Thyroid gland (tissue), 4 donors: Measurements from ENCODE around the gene KCNMA1. TPM values are rescaled to one million over a fixed set of nuclear protein-coding genes. Genes with fewer than 3 reads are reported as not detected.

ENCODE experiments used
- DNase-seq, 2 donors: peaks; one replicate each; pipeline ENCODE4 v3.0.0-alpha.2; 2019
- H3K27ac ChIP-seq, 3 donors: fragments of 200-600 bp; sonication (generic); 1 replicate in 2 of 3; 2 replicates in 1 of 3; pipeline ENCODE4 v1.5.1; 2016 to 2019; ENCODE audit warnings: mild to moderate bottlenecking in 1 of 3, moderate library complexity in 1 of 3
- H3K27me3 ChIP-seq: fragments of 200-600 bp; sonication (generic); one replicate; pipeline ENCODE4 v1.5.1; 2019
- H3K36me3 ChIP-seq, 2 donors: fragments of 200-600 bp; sonication (generic); one replicate each; pipeline ENCODE4 v1.5.1; 2016 to 2019
- H3K4me1 ChIP-seq, 2 donors: fragments of 200-600 bp; sonication (generic); one replicate each; pipeline ENCODE4 v1.5.1; 2017 to 2019
- H3K4me3 ChIP-seq, 3 donors: fragments of 200-600 bp; sonication (generic); replicated peaks in 1 of 3; 1 replicate in 2 of 3; 2 replicates in 1 of 3; pipeline ENCODE4 v1.5.1; 2016; ENCODE audit warnings: mild to moderate bottlenecking in 1 of 3
- H3K9me3 ChIP-seq: fragments of 200-600 bp; sonication (generic); one replicate; pipeline ENCODE4 v1.5.1; 2017
- POLR2A ChIP-seq, 2 donors: fragments of 450-650 bp; IDR thresholded peaks; one replicate each; pipeline ENCODE4 v1.6.1; 2017; ENCODE audit warnings: antibody characterized with exemption in 2 of 2, mild to moderate bottlenecking in 2 of 2, moderate library complexity in 1 of 2
- WGBS, 2 donors: methylation state at CpG; one replicate each; pipeline ENCODE4 v1.1.5; 2017; 5-methylcytosine and 5-hydroxymethylcytosine counted together
- intact Hi-C: fragments of 100-400 bp; cut with DNase I; formaldehyde crosslinking; loops from one replicate; pipeline ENCODE4 v1.15.1; 2023
- total RNA-seq, 4 donors: library from RNA; depleted of rRNA; stranded (reverse); fragments of >200 nt; gene quantifications; one replicate each; pipeline ENCODE4 v1.2.3, GENCODE V29; 2016
- TF ChIP-seq, protein P1 (sequence below), 6 experiments: fragments of 200-600 bp in 3 of 6; fragments of 450-650 bp in 3 of 6; sonication (generic) in 3 of 6; IDR thresholded peaks; one replicate each; pipeline ENCODE4 v1.5.1; 2016 to 2019; ENCODE audit warnings: antibody characterized with exemption in 6 of 6, mild to moderate bottlenecking in 2 of 6, inconsistent platforms in 1 of 6, moderate library complexity in 1 of 6

KCNMA1 gene
- total RNA-seq, 4 donors from 2014 or later: 2.5 to 5.1 (median 3.6) TPM

DNA sequence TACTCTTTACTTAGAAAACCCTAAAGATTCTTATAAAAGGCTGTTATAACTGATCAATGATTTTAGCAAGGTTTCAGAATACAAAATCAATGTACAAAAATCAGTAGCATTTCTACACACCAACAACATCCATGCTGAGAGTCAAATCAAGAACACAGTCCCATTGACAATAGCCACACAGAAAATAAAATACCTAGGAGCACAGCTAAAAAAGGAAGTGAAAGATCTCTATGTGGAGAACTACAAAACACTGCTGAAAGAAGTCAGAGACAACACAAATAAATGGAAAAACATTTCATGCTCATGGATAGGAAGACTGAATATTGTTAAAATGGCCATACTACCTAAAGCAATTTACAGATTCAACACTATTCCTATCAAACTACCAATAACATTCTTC lies 427.0 kb downstream of the KCNMA1 start:
- TF ChIP-seq POLR2A (IDR thresholded peaks at IDR 0.05): no peak
- TF ChIP-seq, protein P1, sequence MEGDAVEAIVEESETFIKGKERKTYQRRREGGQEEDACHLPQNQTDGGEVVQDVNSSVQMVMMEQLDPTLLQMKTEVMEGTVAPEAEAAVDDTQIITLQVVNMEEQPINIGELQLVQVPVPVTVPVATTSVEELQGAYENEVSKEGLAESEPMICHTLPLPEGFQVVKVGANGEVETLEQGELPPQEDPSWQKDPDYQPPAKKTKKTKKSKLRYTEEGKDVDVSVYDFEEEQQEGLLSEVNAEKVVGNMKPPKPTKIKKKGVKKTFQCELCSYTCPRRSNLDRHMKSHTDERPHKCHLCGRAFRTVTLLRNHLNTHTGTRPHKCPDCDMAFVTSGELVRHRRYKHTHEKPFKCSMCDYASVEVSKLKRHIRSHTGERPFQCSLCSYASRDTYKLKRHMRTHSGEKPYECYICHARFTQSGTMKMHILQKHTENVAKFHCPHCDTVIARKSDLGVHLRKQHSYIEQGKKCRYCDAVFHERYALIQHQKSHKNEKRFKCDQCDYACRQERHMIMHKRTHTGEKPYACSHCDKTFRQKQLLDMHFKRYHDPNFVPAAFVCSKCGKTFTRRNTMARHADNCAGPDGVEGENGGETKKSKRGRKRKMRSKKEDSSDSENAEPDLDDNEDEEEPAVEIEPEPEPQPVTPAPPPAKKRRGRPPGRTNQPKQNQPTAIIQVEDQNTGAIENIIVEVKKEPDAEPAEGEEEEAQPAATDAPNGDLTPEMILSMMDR (IDR thresholded peaks at IDR 0.05): no peak
- DNase-seq: no peak
- H3K4me3 ChIP-seq: no peak overlapping the region
- intact Hi-C loops: no loop called here
- no peaks in the 10 kb centered on the region for H3K27me3 ChIP-seq
- no peaks in the 10 kb centered on the region for H3K4me1 ChIP-seq
- no peaks in the 10 kb centered on the region for H3K36me3 ChIP-seq
- H3K27ac ChIP-seq: no peak overlapping the region
- no peaks in the 10 kb centered on the region for H3K9me3 ChIP-seq

DNA sequence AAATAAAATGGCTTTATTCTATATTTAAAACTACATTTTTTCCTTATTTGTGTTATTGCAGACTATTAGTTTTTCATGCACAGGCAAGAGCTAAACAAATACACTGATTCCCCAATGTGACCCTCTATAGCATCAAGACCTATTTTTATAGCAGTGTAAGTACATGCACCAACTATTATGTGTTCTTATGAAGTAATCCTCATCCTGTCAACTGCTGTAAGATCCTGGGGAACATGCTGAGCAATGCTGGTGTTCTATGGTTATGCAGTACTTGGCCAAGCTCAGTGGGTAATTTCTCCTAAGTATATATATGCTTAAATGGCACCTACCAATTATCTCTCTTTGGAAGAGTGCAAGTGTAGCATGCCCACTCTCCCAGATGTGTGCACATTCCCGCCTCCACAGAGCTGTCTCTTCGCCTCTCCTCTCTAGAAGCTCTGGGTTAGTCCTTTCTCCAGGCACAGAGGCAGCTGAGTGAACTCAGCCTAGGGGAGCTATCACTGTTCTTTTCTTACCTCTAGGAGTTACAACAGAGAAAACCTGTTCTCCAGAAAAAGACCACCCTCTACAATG lies 428.8 kb downstream of the KCNMA1 start:
- no peak overlapping the region for H3K27ac ChIP-seq
- WGBS, 2 donors: 96 to 100% methylated on average over 2 of the region's 2 CpGs
- no peak overlapping the region for H3K4me3 ChIP-seq
- intact Hi-C loops: no loop called here
- no peak for DNase-seq
- H3K9me3 ChIP-seq: no peaks in the 10 kb centered on the region
- H3K27me3 ChIP-seq: no peaks in the 10 kb centered on the region
- H3K4me1 ChIP-seq: no peaks in the 10 kb centered on the region
- H3K36me3 ChIP-seq: no peaks in the 10 kb centered on the region
- TF ChIP-seq POLR2A (IDR thresholded peaks at IDR 0.05): no peak
- TF ChIP-seq, protein P1 (IDR thresholded peaks at IDR 0.05): no peak

DNA sequence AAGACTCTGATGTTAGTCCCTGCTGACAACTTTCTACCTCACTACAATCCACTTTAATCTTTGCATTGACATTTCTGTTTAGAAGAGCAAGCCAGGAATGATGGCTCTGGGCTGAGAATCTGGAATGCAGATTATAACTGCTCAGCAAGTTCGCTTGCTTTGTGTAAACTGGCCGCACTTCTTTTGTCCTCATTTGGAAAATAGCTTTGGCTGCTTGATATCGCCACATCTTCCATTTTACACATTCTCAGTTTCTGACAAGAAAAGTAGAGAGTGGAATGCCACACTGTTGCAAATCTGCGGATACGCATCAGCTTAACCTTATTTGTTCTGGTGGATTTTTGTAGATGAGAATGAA lies 429.8 kb downstream of the KCNMA1 start:
- H3K27ac ChIP-seq: no peak overlapping the region
- TF ChIP-seq, protein P1 (IDR thresholded peaks at IDR 0.05): no peak
- TF ChIP-seq POLR2A (IDR thresholded peaks at IDR 0.05): no peak
- no peak for DNase-seq
- intact Hi-C loops: no loop called here
- no peaks in the 10 kb centered on the region for H3K36me3 ChIP-seq
- H3K27me3 ChIP-seq: no peaks in the 10 kb centered on the region
- H3K9me3 ChIP-seq: no peaks in the 10 kb centered on the region
- WGBS, 2 donors: 76 to 86% methylated on average over 5 of the region's 5 CpGs
- H3K4me3 ChIP-seq: no peak overlapping the region
- H3K4me1 ChIP-seq: no peaks in the 10 kb centered on the region

DNA sequence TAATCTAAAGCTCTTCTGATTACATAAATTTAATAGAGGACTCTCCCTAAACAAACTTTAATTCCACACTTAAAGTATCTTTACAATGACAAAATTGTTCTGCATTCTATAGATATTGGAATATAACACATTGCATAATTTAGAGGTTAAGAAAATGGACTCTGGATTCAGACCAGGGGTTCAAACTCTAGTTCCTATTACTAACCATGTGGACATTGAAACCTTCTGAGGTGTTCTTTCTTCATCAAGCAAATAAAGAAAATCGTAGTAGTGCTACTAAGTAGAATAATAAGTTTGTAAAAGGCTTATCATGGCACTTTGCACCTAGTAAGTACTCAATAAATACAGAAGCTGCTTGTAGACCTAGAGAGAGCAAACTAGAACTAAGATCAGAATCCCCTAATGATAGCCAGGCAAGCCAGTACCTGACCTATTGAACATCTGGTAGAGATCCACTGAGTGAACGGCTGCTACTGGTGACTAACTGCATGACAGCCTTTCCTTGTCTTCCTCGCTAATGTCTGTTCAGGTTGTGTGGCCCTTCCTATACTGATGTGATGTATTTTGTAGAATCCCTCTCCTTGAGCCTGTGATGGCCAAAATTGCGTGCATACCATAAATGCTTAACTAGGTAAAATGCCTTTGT lies 430.3 kb downstream of the KCNMA1 start:
- Histone ChIP-seq H3K4me3 (no peak overlapping the region), H3K27me3 (no peaks in the 10 kb centered on the region), H3K9me3 (no peaks in the 10 kb centered on the region), H3K36me3 (no peaks in the 10 kb centered on the region), H3K4me1 (no peaks in the 10 kb centered on the region), H3K27ac (no peak overlapping the region)
- no peak for TF ChIP-seq POLR2A (IDR thresholded peaks at IDR 0.05)
- TF ChIP-seq, protein P1 (IDR thresholded peaks at IDR 0.05): no peak
- DNase-seq: no peak
- WGBS, 2 donors: 90 to 92% methylated on average over 4 of the region's 4 CpGs
- intact Hi-C loops: no loop called here

DNA sequence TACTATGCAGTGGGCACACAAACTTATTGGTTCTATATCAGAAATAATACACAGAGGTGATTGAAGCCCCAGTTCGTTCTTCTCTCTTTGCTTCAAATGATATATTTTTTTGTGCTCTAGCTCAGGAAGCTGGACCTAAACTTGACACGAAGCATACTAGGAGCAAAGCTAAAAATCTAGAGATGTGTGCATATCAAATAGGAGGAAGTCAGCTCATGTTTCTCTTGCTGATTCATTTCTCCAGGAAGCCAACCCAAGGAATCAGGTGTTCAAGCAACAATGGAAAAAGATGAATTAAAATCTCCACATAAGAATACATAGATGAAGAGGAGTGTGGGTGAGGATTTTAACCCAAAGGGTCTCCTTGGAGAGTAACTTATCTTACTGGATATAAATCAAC lies 432.5 kb downstream of the KCNMA1 start:
- no peaks in the 10 kb centered on the region for H3K9me3 ChIP-seq
- intact Hi-C loops: no loop called here
- H3K4me3 ChIP-seq: no peak overlapping the region
- H3K36me3 ChIP-seq: no peaks in the 10 kb centered on the region
- no peak for DNase-seq
- H3K4me1 ChIP-seq: no peaks in the 10 kb centered on the region
- no peak overlapping the region for H3K27ac ChIP-seq
- 91 to 95% methylated on average over 2 of the region's 2 CpGs for WGBS, 2 donors
- TF ChIP-seq, protein P1 (IDR thresholded peaks at IDR 0.05): no peak
- TF ChIP-seq POLR2A (IDR thresholded peaks at IDR 0.05): no peak
- H3K27me3 ChIP-seq: no peaks in the 10 kb centered on the region
